GM12874 (cell line): ENCODE measurements around the gene DDX42.

Experiments
- CTCF ChIP-seq: IDR thresholded peaks from 2 replicates; pipeline ENCODE4 v1.5.1; 2011; ENCODE audit warnings: low read depth, mild to moderate bottlenecking, control low read depth, low read length, moderate library complexity; ENCODE audit not compliant: insufficient read depth

Gene DDX42

GRCh38 chr17:63819131-63819530 is 45.2 kb downstream of the DDX42 start:
- TF ChIP-seq CTCF = no peak

- no peak for TF ChIP-seq CTCF
Observed at GRCh38 chr17:63819585-63820537, 45.9 kb downstream of the DDX42 start.

- TF ChIP-seq CTCF = no peak
Observed at GRCh38 chr17:63820963-63821561, 47.1 kb downstream of the DDX42 start.

GRCh38 chr17:63821804-63822203 is 47.8 kb downstream of the DDX42 start:
- no peak for TF ChIP-seq CTCF

- no peak for TF ChIP-seq CTCF
Observed at GRCh38 chr17:63822537-63822936, 48.6 kb downstream of the DDX42 start.

- TF ChIP-seq CTCF = no peak
Observed at GRCh38 chr17:63823659-63824331, 49.8 kb downstream of the DDX42 start.

GRCh38 chr17:63824362-63824761 is 50.4 kb downstream of the DDX42 start:
- TF ChIP-seq CTCF = no peak
